ENCODE measurements around the gene SLC35B3. TPM values are rescaled to one million over a fixed set of nuclear protein-coding genes. Genes with fewer than 3 reads are reported as not detected.

SLC35B3 gene
- total and polyA plus RNA-seq, 2 of the 8 experiments (the other 6 are each of a cell fraction or from before 2014, with no cell fraction given) = 5.5 to 9.8 TPM

GRCh38 chr6:8462169-8462568 lies 26.8 kb upstream of the SLC35B3 start:
- ChIA-PET CTCF (ENCODE audit: partially characterized antibody) (interaction anchor here (1.1 kb wide), 1 partner anchor 20 kb away, joined by 3 read pairs; no protein-coding TSS in a partner anchor), POLR2A (ENCODE audit: partially characterized antibody) (no interaction called here)
- Histone ChIP-seq H3K79me1 (ENCODE audit: low read depth, low read length) (no peaks in the 10 kb centered on the region), H3K23me2 (ENCODE audit: low read depth, low read length) (no peaks in the 10 kb centered on the region), H2BK120ac (replicated peaks; ENCODE audit: low read depth, low read length) (no peak overlapping the region), H3K4me2 (ENCODE audit: insufficient read depth in 1 of 2, low read depth in 2 of 2, low read length in 2 of 2) (no peak overlapping the region), H3K36me3 (ENCODE audit: control insufficient read depth in 2 of 4, insufficient read depth in 4 of 4, low read length in 3 of 4) (no peaks in the 10 kb centered on the region), H4K91ac (replicated peaks; ENCODE audit: insufficient read length, low read length) (no peak overlapping the region), H3K27me3 (replicated peaks in 1 of 4; ENCODE audit: control insufficient read depth in 3 of 4, extremely low read depth in 1 of 4, insufficient read depth in 3 of 4, low read length in 3 of 4) (no peaks in the 10 kb centered on the region), H2AFZ (ENCODE audit: low read length) (no peak overlapping the region), H2BK5ac (ENCODE audit: low read depth, low read length) (no peak overlapping the region), H4K8ac (ENCODE audit: extremely low read depth, insufficient read depth, low read length) (no peak overlapping the region; the same call in 1 of the 2 replicates), H3K27ac (ENCODE audit: low read depth, low read length) (no peak overlapping the region), H3K4ac (replicated peaks; ENCODE audit: insufficient read length, low read depth, low read length) (no peak overlapping the region), H3K4me3 (ENCODE audit: extremely low read depth in 1 of 4, insufficient read depth in 2 of 4, low read depth in 3 of 4, low read length in 4 of 4) (no peak overlapping the region), H3K79me2 (ENCODE audit: control insufficient read depth in 1 of 2, insufficient read depth in 2 of 2, low read length in 2 of 2) (no peaks in the 10 kb centered on the region), H4K5ac (ENCODE audit: insufficient read length, low read depth, low read length) (no peak overlapping the region), H2BK20ac (ENCODE audit: low read length) (no peak overlapping the region), H3K14ac (ENCODE audit: insufficient read length) (no peak overlapping the region), H2BK15ac (ENCODE audit: low read length) (no peak overlapping the region), H3K9ac (replicated peaks in 1 of 4; ENCODE audit: extremely low read depth in 1 of 4, low read depth in 3 of 4, low read length in 3 of 4) (no peak overlapping the region), H3K4me1 (replicated peaks in 1 of 4; ENCODE audit: control insufficient read depth in 3 of 4, insufficient read depth in 4 of 4, low read length in 3 of 4) (no peaks in the 10 kb centered on the region), H3K9me3 (ENCODE audit: insufficient read depth in 2 of 2, low read depth in 1 of 2, low read length in 1 of 2) (no peaks in the 10 kb centered on the region), H4K20me1 (replicated peaks in 1 of 2; ENCODE audit: control insufficient read depth in 1 of 2, insufficient read depth in 2 of 2, low read length in 2 of 2) (no peaks in the 10 kb centered on the region), H3K56ac (replicated peaks; ENCODE audit: insufficient read length, low read depth, low read length) (no peak overlapping the region), H3K23ac (ENCODE audit: insufficient read length) (no peak overlapping the region), H2AK5ac (ENCODE audit: low read depth, low read length) (no peak overlapping the region), H2BK12ac (ENCODE audit: low read depth, low read length) (no peak overlapping the region), H3K18ac (ENCODE audit: extremely low read depth, low read length) (no peak overlapping the region)
- WGBS, 2 experiments (ENCODE audit: extremely low coverage in 1 of 2, insufficient coverage in 1 of 2, insufficient read length in 1 of 2, insufficient replicate concordance in 2 of 2, low coverage in 1 of 2, low lambda C conversion rate in 2 of 2, missing lambda C conversion rate in 1 of 2) = 92% methylated on average over 3 of the region's 3 CpGs; no CpG with 5 or more reads in 1 of the 2 experiments
- DNase-seq (ENCODE audit: low read depth in 1 of 2, low spot score in 2 of 2) (no peak), FAIRE-seq (no peak)
- TF ChIP-seq CEBPB (IDR thresholded peaks at IDR 0.05; ENCODE audit: low read depth, low read length) = no peak
- TF ChIP-seq ATF2 (IDR thresholded peaks at IDR 0.05; ENCODE audit: low read length) = no peak
- TF ChIP-seq TBP (IDR thresholded peaks at IDR 0.05; ENCODE audit: low read depth, low read length) = no peak

All from H1 (cell line).